Kidney tubule cell (primary cell): ENCODE data around the gene APBB2.

Source experiments
- DNase-seq: peaks from one replicate; pipeline ENCODE4 v3.0.0-alpha.2; 2018; ENCODE audit warnings: low spot score

APBB2 gene

DNA sequence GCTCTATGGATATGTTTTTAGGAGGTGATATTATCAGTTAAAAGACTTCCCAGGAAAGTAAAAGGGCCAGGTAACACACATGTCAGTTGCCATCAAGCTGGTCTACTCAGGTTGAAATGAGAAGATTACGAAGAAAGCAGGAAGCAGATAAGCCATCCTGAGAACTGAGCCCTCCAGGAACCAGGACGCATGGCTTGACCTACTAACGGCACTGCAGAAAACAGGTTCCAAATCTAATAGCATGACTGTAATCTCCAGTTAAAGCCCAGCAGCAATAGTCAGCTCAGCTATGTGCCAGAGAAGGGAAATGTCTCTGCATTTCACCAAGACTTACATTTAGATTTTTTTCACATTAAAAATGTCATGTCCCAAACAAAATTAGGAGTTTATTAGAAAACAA, 77.9 kb downstream of the APBB2 start:
- no peak for DNase-seq

GRCh38 chr4:41135801-41136200, 78.5 kb downstream of the APBB2 start:
- no peak for DNase-seq

DNA sequence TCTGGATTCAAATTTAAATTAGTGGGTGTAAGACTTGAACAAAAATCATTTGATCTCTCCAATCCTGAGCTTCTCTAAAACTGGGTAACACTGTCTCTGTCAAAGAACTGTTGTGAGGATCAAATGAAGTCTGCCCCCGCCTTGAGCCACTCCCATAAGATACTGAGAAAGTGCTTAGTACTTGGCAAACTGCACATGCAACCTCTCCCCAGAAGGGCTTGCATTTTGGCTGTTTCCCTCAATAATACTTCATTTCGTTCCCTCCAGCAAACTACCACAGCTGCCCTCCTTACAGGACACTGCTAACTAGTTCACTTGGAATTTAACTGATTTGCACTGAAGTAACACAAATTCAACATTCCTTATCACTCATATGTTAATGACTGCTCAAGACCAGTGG, 79.8 kb downstream of the APBB2 start:
- DNase-seq: no peak

- no peak for DNase-seq
Measured at GRCh38 chr4:41133454-41134018, 80.8 kb downstream of the APBB2 start.

DNA sequence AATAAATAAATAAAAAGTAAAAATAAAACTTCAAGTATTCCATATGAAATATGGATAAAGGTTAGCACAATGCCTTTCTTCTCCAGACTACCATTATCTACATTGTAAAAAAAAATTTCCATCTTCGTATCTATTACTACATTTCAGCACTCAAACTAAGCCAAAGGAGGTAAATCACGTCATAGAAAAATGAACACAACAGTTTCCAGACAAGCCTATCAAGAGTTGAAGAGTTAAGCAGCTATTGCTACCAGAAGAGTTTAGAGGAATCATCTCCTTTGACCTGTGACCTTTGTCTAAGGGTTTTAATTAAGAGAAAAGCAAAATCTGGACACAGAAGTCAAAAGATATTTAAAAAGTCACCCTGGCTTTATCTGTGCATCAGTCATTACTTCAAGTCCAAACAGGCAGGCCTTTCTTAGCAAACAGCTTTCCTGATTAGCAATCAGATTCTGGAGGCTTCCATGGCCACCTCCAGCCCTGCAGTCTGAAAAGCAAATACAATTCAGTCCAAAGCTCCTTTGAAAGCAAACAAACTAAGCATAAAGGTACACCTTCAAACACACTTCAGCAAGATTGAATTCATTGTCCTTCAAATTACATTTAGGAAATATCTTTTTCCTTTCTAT, 82.2 kb downstream of the APBB2 start:
- DNase-seq: no peak

DNA sequence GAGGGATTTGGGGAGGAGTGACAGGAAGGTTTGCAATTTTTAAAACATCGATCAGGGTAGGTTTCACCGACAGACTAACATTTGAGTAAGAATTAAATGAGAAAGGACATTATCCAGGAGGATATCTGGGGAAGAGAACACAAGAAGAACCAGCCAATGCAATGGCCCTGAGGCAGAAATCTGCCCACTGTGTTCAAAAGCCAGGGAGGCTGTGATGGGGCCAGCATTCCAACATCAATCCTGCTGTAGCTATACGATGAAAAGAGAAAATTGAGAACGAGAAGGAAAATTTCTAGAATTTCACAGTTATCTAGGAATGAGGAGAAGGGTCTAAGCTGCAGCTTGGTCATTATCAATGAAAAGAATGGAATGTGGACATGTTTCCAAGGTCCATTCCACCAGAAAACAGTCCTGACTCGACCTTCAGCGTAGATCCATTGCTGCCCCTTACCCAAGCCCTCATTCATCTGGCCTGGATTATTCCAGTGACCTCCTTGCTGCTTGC, 84.4 kb downstream of the APBB2 start:
- no peak for DNase-seq

DNA sequence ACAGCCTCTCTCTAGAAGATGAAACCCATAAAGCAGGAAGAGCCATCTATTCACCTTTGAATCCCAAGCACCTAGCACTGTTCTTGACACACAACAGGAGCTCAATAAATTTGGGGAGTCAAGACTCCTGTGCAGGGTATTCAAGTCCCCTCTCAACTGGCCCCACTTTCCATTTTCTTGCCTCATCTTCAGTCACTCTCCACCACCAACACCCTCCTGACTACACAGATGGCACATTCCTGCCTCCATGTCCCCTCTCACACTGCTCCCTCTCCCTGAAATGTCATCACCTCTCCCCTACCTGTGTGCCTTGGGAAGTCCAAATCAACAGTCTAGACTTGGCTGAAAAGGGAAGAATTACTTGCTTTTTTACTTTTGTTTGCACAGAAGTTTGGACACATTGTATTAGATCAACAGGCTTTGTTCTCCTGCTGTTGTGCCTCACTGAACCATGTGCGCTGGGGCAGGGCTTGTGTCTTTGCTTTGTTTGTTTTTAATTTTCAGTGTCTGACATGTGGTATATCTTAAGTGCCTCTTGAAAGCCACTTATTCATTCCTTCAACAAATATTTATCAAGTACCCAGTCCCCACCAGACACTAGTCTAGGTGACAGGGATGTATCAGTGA, 85.1 kb downstream of the APBB2 start:
- DNase-seq: no peak

GRCh38 chr4:41125558-41126311, 88.6 kb downstream of the APBB2 start:
- no peak for DNase-seq

DNA sequence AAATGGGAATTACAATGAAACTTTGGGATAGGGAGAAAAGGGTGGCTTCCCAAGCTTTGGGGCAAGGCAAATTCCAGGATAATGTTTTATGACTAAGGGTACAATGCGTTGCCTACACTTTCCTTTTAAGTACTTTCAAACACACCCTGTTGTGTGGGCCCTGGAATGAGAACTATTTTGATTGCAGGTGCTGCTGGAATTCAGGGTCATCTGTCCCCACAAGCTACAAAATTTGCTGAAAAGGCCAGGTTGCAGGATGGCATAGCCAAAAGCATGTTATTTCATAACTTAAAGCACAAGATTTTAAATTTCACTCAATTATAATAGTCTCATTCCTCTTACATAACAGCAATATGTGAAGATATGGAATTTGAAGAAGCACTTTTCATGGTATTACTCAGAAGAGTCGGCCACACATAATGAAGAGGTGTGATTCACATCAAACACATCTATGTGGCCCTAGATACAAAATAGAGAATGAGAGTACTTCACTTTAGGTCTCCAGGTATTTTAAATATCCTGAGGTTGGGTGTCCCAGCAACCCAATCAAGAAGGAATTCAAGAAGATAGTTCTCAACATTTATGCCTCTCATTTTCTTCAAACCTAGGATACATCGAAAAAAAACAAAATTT, 89.3 kb downstream of the APBB2 start:
- peak; percentile 77 for DNase-seq

GRCh38 chr4:41122775-41123174, 91.6 kb downstream of the APBB2 start:
- no peak for DNase-seq

DNA sequence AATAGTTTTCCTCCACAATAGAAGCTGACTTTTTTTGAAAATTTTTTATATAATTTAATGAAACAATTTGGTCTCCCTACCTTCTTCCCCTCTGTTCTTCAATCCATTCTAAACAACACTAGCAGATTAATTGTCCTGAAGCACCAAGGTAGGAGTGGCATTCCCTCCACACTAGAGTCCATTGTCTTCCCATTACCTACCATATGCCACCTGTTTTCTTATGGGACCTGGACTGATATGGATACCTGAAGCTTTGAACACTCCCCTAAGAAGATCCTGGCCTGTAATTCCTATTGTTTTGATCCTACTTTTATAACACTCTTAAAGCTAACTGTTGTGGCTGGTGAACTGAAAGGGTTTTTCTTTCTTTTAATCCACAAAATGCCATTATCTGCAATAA, 92.0 kb downstream of the APBB2 start:
- DNase-seq: no peak

- DNase-seq: no peak
Measured at GRCh38 chr4:41121906-41122305, 92.4 kb downstream of the APBB2 start.

DNA sequence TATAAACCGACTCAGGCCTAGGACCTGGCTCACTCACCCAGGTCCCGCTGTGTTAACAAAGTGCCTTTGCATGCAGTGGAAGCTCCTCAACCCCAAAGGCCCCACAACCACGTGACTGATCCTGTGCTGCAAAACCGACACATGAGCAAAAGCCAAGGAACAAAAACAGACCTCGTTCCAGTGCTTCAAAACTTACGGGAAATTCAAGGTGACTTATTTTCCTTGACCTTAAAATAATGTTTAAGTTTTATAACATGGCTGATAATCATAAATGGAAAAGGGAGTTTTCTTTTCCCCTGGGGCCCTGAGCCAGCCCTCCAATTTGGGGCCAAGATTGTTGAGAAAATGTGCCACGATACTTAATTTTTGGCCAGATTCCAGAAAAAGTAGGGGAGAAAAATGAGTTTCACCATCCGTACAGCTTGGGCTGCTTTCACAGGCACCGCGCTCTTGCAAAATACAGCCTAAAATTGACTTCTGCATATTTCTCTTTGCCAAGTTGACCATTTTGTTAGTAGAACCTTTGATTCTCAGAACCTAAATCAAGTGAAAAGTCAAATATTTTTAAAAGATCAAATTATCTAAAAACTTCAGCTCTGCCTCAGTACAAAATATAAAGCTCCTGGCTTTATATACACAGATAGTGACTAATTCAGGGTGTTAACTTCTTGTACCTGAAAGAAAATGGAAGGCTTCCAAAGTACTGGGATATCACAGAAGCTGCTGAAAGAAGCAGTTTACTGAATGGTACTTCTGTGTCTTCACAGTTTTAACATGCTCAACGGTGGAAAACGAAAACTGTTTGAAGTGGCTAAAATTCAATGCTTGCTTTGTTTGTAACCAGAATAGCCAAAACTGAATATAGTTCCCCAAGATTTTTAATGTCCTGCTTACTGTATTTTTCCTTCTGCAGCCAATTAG, 93.8 kb downstream of the APBB2 start:
- DNase-seq: peak; percentile 43

DNA sequence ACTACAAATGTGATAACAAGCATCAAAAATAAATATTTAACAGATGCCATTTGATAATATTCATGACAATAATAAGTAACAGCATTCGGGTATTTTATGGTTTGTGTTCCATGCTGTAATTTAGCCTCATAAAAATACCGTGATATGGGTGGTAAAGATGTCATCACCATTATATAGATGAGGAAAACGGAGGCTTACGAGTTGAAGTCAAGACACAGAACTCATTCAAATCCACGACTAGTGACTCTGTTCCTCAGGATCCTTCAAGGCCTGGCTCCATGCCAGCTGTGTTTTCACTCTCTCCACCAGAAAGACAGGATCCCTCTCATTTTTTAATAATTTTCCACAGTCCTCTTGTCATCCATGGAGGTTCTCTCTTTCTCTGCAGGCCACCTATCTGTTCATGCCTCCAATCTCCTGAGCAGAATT, 94.5 kb downstream of the APBB2 start:
- DNase-seq: no peak

- DNase-seq: no peak
Measured at GRCh38 chr4:41111791-41112190, 102.6 kb downstream of the APBB2 start.

DNA sequence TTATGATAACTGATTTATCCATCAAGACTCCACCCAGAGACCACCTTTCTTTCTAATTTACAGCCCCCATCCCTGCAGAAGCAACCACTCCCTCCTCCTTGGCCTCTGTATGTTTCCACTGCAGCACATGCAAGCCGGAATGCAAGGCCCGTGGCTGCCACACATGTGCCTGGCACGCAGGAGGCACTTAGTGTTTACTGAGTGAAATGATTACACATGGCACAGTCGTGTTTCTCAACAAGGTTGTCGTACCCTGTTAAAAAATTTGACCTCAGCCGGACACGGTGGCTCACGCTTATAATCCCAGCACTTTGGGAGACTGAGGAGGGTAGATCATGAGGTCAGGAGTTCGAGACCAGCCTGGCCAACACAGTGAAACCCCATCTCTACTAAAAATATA, 104.3 kb downstream of the APBB2 start:
- no peak for DNase-seq

DNA sequence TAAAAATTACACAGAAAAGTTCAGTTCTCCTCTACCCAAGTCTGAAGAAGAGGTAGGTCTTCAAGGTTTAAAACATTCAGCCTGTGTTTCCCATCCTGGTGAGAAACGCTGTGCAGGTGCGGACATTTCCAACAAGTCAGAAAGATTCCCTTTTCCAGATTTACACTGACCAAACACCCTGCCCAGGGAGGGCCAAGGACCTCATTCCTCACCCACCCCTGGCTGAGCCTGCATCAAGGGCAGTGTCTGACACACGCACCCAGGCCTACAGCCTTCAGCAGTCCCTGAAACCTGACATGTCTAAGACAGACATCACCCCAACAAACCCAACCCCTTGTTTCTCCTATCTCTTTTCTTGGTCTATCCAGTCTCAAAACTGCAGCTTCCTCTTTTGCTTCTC, 105.9 kb downstream of the APBB2 start:
- DNase-seq: no peak

- DNase-seq: no peak
Measured at GRCh38 chr4:41106694-41107419, 107.5 kb downstream of the APBB2 start.

GRCh38 chr4:41106081-41106480, 108.3 kb downstream of the APBB2 start:
- DNase-seq: no peak

GRCh38 chr4:41104155-41104554, 110.2 kb downstream of the APBB2 start:
- DNase-seq: no peak

- DNase-seq: no peak
Measured at GRCh38 chr4:41103657-41104056, 110.7 kb downstream of the APBB2 start.
